Measurements from ENCODE around the gene TMEM59L. TPM values are rescaled to one million over a fixed set of nuclear protein-coding genes. Genes with fewer than 3 reads are reported as not detected.

Gene TMEM59L
- total RNA-seq: 1 to 10 TPM in 1 of 2 donors, under 1 TPM in 1; 0.49 to 2.0 TPM

DNA sequence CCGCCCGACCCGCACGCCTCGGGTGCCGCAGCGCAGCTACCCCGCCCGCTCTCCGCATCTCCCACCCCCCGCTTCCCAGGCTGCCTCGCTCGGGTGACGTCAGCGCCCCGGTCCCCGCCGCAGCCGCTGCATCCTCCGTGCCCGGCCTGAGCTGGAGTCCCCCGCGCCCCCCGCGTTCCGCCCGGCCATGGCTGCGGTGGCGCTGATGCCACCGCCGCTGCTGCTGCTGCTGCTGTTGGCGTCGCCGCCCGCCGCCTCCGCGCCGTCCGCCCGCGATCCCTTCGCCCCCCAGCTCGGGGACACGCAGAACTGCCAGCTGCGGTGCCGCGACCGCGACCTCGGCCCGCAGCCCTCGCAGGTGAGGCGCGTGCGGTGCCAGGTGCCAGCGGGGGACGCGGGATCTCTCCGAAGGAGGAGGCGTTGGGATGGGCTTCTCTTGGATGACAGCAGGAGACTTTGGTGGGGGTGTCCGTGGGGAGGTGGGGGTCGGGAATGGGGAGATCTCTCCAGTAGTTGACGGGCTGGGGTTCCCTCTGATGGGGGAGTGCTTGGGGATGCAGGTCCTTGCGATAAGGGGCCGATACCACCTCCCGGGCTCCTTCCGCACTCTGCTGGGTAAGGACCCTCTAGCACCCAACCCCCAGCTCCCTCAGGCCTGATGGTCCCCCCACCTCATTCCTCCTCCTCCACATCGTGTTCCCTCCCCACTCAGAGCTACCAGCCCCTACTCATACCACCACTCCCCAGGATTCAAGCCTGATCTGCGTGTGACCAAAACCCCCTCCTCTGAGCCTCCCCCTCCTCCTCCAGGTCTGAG is at the start of gene TMEM59L:
Gene TMEM59L, plus strand, starts transcription at position 99 of the 817 bp plus-strand sequence. Its CDS starts 89 bp downstream, at position 188.
- ATAC-seq (replicated peaks in 1 of 2) (peak; percentile 68 to 73), DNase-seq (peak; percentile 56 to 57)
- H3K4me1 Mint-ChIP-seq (ENCODE audit: low read depth): peaks cover 27% of the 10 kb centered on the region
- peak within 1 kb of the TSS; percentile 76 to 85 for H3K4me3 Mint-ChIP-seq
- H3K9me3 Mint-ChIP-seq: no peaks in the 10 kb centered on the region
- no peak within 1 kb of the TSS for H3K27ac Mint-ChIP-seq
- H3K36me3 Mint-ChIP-seq (ENCODE audit: insufficient read depth in 2 of 2): no peaks in the 10 kb centered on the region
- H3K27me3 Mint-ChIP-seq (ENCODE audit: low read depth): peaks cover 77% of the 10 kb centered on the region

DNA sequence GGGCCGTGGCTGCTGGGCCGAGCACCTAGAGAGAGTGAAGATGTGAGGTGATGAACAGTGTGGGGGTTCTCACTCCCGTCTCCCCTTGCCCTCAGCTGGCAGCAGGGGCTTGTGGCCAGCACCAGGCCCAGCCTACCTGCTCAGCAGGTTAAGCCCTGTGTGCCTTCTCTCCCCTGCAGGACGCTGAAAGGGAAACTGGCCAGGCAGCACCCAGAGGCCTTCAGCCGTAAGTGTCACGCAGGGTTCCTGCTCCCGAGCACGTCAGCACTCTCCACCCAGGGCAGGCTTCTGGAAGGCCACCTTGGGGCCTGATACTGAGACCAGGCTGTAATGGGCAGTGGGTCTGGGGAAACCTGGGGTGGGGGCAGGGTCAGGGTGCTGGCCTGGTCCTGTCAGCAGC is 45.7 kb upstream of the TMEM59L start:
- Mint-ChIP-seq H3K36me3 (ENCODE audit: insufficient read depth in 2 of 2) (peaks cover 6 to 32% of the 10 kb centered on the region in 2 donors), H3K27ac (no peak overlapping the region), H3K4me3 (no peak overlapping the region), H3K4me1 (ENCODE audit: low read depth) (peaks cover 10% of the 10 kb centered on the region), H3K9me3 (no peaks in the 10 kb centered on the region), H3K27me3 (ENCODE audit: low read depth) (no peaks in the 10 kb centered on the region)
- DNase-seq: no peak
- ATAC-seq (replicated peaks in 1 of 2): no peak

DNA sequence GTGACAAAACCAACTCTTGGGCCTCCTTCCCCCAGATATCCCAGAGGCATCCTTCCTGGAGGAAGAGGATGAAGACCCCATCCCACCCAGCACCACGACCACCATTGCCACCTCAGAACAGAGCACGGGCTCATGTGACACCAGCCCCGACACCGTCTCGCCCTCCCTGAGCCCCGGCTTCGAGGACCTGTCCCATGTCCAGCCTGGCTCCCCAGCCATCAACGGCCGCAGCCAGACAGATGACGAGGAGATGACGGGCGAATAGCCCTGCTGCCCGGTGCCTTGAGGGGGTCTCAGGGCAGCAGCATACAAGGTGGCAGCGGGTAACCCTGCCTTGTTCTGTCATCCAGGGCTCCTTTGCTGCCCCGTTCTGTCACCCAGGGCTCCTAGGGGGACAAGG is 44.3 kb upstream of the TMEM59L start:
- Mint-ChIP-seq H3K4me3 (no peak overlapping the region), H3K27me3 (ENCODE audit: low read depth) (no peaks in the 10 kb centered on the region), H3K36me3 (ENCODE audit: insufficient read depth in 2 of 2) (peaks cover 9 to 40% of the 10 kb centered on the region in 2 donors), H3K9me3 (no peaks in the 10 kb centered on the region), H3K27ac (no peak overlapping the region), H3K4me1 (ENCODE audit: low read depth) (peaks cover 22% of the 10 kb centered on the region)
- DNase-seq: no peak
- no peak for ATAC-seq (replicated peaks in 1 of 2)

DNA sequence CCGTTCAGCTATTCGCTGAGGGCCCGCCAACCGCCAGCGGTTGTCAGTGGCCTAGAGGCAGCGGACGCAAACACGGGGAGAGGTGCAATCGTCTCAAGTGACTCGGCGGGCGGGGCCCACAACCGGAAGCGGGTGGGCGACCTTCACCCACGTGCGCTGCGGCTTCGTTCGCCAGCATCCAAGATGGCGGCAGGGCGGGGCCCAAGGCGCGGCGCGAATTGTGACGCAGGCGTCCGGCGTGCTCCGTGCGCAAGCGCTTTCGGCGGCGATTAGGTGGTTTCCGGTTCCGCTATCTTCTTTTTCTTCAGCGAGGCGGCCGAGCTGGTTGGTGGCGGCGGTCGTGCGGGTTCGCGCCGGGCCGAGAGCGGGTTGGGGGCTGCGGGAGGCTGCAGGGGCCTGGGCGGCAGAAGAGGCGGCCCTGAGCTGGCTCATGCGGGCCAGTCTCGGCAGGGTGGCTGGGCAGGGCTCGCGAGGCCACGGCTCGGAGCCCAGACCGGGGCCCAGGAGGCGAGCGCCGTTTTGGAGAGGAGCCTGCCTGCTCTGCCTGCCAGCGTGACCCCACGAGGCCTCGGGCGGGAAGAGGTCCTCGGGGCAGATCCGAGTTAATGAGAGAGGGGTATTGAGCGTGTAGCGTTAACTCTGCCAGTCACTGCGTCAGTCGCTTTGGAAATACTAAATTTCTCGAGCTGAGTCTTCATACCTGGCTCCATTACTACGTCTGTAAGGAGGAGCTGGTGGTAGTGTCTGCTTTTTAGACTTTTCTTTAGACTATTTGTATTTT is 40.9 kb upstream of the TMEM59L start, which contains the start of gene UBA52:
Gene UBA52, plus strand, starts transcription at position 294 of the 781 bp plus-strand sequence. CDS start 1,444 bp downstream, outside the sequence.
- Mint-ChIP-seq H3K27ac (peak within 1 kb of the TSS; percentile 97), H3K4me3 (peak within 1 kb of the TSS; percentile 85 to 86), H3K4me1 (ENCODE audit: low read depth) (peaks cover 40% of the 10 kb centered on the region), H3K27me3 (ENCODE audit: low read depth) (no peaks in the 10 kb centered on the region), H3K9me3 (no peaks in the 10 kb centered on the region), H3K36me3 (ENCODE audit: insufficient read depth in 2 of 2) (peaks cover 11 to 40% of the 10 kb centered on the region in 2 donors)
- DNase-seq: peak; percentile 99 to 100
- ATAC-seq (replicated peaks in 1 of 2): peak; percentile 97

DNA sequence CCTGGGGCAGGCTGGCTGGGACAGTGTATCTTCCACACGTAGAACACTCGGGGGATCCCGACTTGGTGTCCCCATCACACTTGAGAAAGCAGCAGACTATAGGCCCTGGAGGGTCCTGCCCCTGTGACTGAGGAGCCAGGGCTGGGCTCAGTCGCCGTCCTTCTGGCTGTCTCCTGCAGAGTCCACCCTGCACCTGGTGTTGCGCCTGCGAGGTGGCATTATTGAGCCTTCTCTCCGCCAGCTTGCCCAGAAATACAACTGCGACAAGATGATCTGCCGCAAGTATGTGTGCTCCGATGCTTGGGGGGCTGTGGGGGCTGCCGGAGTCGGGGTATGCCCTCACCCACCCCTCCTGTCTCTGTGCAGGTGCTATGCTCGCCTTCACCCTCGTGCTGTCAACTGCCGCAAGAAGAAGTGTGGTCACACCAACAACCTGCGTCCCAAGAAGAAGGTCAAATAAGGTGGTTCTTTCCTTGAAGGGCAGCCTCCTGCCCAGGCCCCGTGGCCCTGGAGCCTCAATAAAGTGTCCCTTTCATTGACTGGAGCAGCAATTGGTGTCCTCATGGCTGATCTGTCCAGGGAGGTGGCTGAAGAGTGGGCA is 37.9 kb upstream of the TMEM59L start:
- no peak overlapping the region for H3K4me3 Mint-ChIP-seq
- peaks cover 8 to 38% of the 10 kb centered on the region in 2 donors for H3K36me3 Mint-ChIP-seq (ENCODE audit: insufficient read depth in 2 of 2)
- no peaks in the 10 kb centered on the region for H3K27me3 Mint-ChIP-seq (ENCODE audit: low read depth)
- no peak overlapping the region for H3K27ac Mint-ChIP-seq
- ATAC-seq (replicated peaks in 1 of 2) (no peak), DNase-seq (no peak)
- no peaks in the 10 kb centered on the region for H3K9me3 Mint-ChIP-seq
- peaks cover 40% of the 10 kb centered on the region for H3K4me1 Mint-ChIP-seq (ENCODE audit: low read depth)

DNA sequence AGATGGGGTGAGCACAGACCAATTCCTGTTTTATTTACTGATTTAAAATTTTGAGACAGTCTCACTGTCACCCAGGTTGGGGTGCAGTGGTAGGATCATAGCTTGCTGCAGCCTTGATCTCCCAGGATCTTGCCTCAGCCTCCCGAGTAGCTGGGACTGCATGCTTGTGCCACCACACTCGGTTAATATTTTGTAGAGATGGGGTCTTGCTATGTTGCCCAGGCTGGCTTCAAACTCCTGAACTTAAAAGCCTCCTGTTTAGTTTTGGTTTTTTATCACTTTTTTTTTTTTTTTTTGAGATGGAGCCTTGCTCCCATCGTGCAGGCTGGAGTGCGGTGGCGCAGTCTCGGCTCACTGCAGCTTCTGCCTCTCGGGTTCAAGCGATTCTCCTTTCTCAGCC is 36.3 kb upstream of the TMEM59L start:
- H3K27me3 Mint-ChIP-seq (ENCODE audit: low read depth): no peaks in the 10 kb centered on the region
- ATAC-seq (replicated peaks in 1 of 2): no peak
- H3K27ac Mint-ChIP-seq: no peak overlapping the region
- DNase-seq: no peak
- peaks cover 8 to 33% of the 10 kb centered on the region in 2 donors for H3K36me3 Mint-ChIP-seq (ENCODE audit: insufficient read depth in 2 of 2)
- H3K4me1 Mint-ChIP-seq (ENCODE audit: low read depth): peaks cover 33% of the 10 kb centered on the region
- H3K9me3 Mint-ChIP-seq: no peaks in the 10 kb centered on the region
- no peak overlapping the region for H3K4me3 Mint-ChIP-seq

DNA sequence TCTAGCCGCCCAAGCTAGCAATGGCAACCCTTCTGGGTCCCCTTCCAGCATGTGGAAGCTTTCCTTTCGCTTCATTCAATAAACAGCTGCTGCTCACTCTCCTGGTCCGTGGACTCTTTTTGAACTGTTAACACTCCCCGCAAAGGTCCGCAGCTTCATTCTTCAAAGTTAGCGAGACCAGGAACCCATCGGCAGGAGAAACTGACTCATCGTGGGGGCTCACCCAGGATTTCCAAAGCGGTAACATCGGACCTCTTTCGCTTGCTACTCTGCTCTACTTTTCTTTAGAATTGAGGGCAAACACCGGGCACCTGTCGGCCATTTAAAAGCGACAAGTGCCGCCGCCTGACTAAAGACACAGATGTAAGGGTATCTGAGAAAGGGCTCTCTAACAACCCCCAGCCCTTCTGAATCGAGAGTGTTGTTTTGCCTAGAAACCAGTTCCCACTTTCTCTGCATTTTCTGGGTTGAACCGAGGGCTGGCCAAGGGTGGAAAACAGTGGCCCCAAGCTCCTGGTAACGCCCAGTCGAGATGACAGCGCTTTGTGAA is 35.2 kb upstream of the TMEM59L start:
- Mint-ChIP-seq H3K36me3 (ENCODE audit: insufficient read depth in 2 of 2) (peaks cover 7 to 28% of the 10 kb centered on the region in 2 donors), H3K4me3 (no peak overlapping the region), H3K27me3 (ENCODE audit: low read depth) (no peaks in the 10 kb centered on the region), H3K4me1 (ENCODE audit: low read depth) (peaks cover 28% of the 10 kb centered on the region), H3K9me3 (no peaks in the 10 kb centered on the region), H3K27ac (no peak overlapping the region)
- ATAC-seq (replicated peaks in 1 of 2) (no peak), DNase-seq (no peak)

DNA sequence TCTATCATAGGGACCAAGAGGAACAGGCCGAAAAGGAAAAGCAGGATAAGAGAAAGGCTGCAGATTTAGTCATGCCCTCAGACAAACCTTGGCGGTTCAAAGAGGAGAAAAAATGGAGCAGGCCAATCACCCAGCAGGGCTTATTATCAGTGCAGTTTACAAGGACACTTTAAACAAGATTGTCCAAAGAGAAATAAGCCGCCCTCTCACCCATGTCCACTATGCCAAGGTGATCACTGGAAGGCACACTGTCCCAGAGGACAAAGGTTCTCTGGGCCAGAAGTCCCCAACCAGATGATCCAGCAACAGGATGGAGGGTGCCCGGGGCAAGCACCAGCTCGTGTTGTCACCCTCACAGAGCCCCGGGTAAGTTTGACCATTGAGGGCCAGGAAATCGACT is 32.4 kb upstream of the TMEM59L start:
- no peak for DNase-seq
- no peaks in the 10 kb centered on the region for H3K9me3 Mint-ChIP-seq
- no peaks in the 10 kb centered on the region for H3K27me3 Mint-ChIP-seq (ENCODE audit: low read depth)
- H3K27ac Mint-ChIP-seq: no peak overlapping the region
- ATAC-seq (replicated peaks in 1 of 2): peak in 1 of 2 donors; percentile 14
- peaks cover 6% of the 10 kb centered on the region for H3K4me1 Mint-ChIP-seq (ENCODE audit: low read depth)
- peaks cover 2 to 10% of the 10 kb centered on the region in 2 donors for H3K36me3 Mint-ChIP-seq (ENCODE audit: insufficient read depth in 2 of 2)
- H3K4me3 Mint-ChIP-seq: no peak overlapping the region

DNA sequence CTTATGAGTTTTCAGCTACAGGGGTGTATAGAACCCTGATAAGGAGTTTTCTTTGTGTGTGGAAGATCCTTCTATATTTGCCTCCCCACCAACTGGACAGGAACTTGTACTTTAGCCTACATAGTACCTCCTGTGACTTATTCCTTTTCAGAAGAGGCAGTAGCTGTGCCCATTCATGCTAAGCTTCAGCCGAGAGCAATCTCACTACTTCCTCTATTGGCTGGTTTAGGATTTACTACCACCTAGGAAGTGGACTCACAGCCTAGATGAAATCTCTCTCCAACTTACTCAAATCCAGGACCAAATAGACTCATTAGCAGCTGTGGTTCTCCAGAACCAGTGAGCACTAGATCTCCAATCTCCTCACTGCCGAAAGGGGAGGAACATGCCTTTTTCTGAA is 26.4 kb upstream of the TMEM59L start:
- Mint-ChIP-seq H3K4me3 (no peak overlapping the region), H3K27ac (no peak overlapping the region), H3K9me3 (no peaks in the 10 kb centered on the region), H3K36me3 (ENCODE audit: insufficient read depth in 2 of 2) (no peaks in the 10 kb centered on the region), H3K4me1 (ENCODE audit: low read depth) (peaks cover 46% of the 10 kb centered on the region), H3K27me3 (ENCODE audit: low read depth) (no peaks in the 10 kb centered on the region)
- DNase-seq (no peak), ATAC-seq (replicated peaks in 1 of 2) (no peak)

DNA sequence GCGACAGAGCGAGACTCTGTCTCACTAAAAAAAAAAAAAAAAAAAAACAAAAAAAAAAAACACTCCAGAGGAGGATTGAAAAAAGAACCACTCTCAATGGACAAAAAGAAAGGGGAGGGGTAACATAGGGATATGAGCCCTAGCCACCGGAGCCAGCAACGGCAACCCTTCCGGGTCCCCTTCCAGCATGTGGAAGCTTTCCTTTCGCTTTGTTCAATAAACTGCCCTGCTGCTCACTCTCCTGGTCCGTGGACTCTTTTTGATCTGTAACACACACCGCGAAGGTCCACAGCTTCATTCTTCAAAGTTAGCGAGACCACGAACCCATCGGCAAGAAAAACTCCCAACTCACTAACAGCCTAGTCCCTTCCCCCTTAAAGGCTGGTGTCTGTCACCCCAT is 25.1 kb upstream of the TMEM59L start:
- DNase-seq (no peak), ATAC-seq (replicated peaks in 1 of 2) (no peak)
- Mint-ChIP-seq H3K4me1 (ENCODE audit: low read depth) (peaks cover 46% of the 10 kb centered on the region), H3K27ac (peak overlapping the region; percentile 74), H3K27me3 (ENCODE audit: low read depth) (no peaks in the 10 kb centered on the region), H3K9me3 (no peaks in the 10 kb centered on the region), H3K4me3 (peak overlapping the region; percentile 88 to 90), H3K36me3 (ENCODE audit: insufficient read depth in 2 of 2) (peaks cover 0 to 2% of the 10 kb centered on the region in 2 donors)

DNA sequence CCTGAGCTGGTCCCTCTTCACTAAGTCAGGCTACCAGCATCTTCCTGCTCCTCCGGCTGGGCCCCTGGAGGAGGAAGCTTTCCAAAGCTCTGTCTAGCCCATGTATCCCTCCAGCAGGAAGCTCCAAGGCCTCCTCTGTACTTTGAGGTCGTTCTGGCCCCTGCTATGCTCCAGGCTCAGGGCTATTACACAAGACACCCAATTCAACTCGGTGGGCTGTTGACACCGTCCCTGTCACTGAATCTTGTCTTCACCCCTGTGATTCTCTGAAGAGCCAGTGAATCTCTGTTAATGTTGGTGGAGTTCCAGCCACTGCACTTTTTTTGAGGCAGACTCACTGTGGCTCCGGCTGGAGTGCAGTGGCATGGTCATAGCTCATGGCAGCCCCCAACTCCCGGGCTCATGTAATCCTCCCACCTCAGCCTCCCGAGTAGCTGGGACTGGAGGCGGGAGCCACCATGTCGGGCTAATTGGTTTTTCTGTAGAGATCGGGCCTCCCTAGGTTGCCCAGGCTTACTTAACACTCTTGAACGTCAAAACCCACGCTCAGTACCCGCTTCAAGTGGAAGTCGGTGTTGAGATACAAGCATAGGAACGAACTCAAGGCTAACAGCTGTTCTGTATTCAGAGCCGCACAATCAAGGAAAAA is 24.6 kb upstream of the TMEM59L start:
- H3K4me3 Mint-ChIP-seq: peak overlapping the region; percentile 88 to 90
- no peaks in the 10 kb centered on the region for H3K27me3 Mint-ChIP-seq (ENCODE audit: low read depth)
- H3K4me1 Mint-ChIP-seq (ENCODE audit: low read depth): peaks cover 46% of the 10 kb centered on the region
- ATAC-seq (replicated peaks in 1 of 2): peak in 1 of 2 donors; percentile 10
- H3K9me3 Mint-ChIP-seq: no peaks in the 10 kb centered on the region
- no peak for DNase-seq
- H3K27ac Mint-ChIP-seq: peak overlapping the region; percentile 74
- peaks cover 0 to 2% of the 10 kb centered on the region in 2 donors for H3K36me3 Mint-ChIP-seq (ENCODE audit: insufficient read depth in 2 of 2)

DNA sequence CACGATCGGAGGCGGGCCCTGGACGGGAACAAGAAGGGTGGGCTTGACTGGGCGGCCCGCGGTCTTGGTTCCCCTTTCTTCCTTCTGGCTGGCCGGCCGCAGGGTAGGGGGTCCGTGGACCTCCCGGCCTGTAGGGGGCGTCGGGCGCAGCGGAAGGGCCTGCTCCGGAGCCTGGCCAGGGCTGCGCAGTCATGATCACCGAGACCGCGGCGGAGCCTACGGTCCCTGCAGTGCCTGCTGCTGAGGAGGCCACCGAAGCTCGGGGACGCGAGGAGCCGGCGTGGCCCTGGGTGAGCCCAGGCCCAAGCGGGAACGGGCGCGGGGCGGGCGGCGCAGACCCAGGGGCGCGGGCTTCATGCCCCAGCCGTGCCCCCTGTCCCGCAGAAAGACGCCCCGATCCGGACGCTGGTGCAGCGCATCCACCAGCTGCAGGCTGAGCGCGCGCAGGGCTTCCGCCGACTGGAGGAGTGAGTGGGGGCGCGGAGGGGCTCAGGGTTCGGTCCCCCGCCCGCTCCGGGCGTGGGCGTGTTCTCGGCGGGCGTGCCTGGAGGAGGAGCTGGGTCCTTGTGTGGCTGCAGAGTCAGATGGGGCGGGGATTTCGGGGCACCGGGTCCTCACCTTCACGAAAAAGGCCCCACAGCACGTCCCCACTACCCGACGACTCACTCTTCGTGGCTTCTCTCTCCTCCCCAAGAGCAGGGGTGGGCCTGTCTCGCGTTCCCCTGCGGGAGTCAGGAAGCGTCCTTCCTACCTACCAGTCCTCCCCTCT is 23.9 kb upstream of the TMEM59L start, which contains the start of gene REX1BD:
Gene REX1BD, plus strand, starts transcription at position 188 of the 769 bp plus-strand sequence. Its CDS starts 4 bp downstream, at position 192.
- ATAC-seq (replicated peaks in 1 of 2) (peak; percentile 88 to 89), DNase-seq (peak; percentile 91)
- peaks cover 53% of the 10 kb centered on the region for H3K4me1 Mint-ChIP-seq (ENCODE audit: low read depth)
- H3K27me3 Mint-ChIP-seq (ENCODE audit: low read depth): no peaks in the 10 kb centered on the region
- H3K36me3 Mint-ChIP-seq (ENCODE audit: insufficient read depth in 2 of 2): peaks cover 0 to 2% of the 10 kb centered on the region in 2 donors
- peak within 1 kb of the TSS; percentile 75 for H3K27ac Mint-ChIP-seq
- H3K4me3 Mint-ChIP-seq: peak within 1 kb of the TSS; percentile 88 to 90
- H3K9me3 Mint-ChIP-seq: no peaks in the 10 kb centered on the region
